IMR-90 (cell line): ENCODE data around the gene ABHD17A. TPM values are rescaled to one million over a fixed set of nuclear protein-coding genes. Genes with fewer than 3 reads are reported as not detected.

Source experiments
- ATAC-seq: fragments of 200-7000 bp; cut with Tn5 transposase; 2 replicates; pipeline ENCODE4 v1.9.1; 2020; ENCODE audit warnings: low read depth, mild to moderate bottlenecking, moderate library complexity
- BruUV-seq: library from RNA; stranded (reverse); fragments of 400-500 nt; replicated peaks from 2 replicates; lab custom pipeline; 2021; lab: Mats Ljungman, UMichigan
- CTCF ChIA-PET: fragments of 300-600 bp; formaldehyde crosslinking; extraction: SDS; loops from one replicate; lab custom pipeline; 2021; ENCODE audit warnings: antibody characterized with exemption; lab: Yijun Ruan, JAX
- POLR2A ChIA-PET: fragments of 300-600 bp; sonication (Branson Sonifier 250); formaldehyde crosslinking; loops from one replicate; lab custom pipeline; 2022; ENCODE audit warnings: antibody characterized with exemption; ENCODE audit not compliant: unreplicated experiment; lab: Charles Lee
- DNase-seq: peaks from one replicate; pipeline ENCODE4 v3.0.0; 2013
- H2AFZ ChIP-seq: replicated peaks from 2 replicates; pipeline ENCODE3; 2013; ENCODE audit warnings: low read length, mild to moderate bottlenecking; ENCODE audit not compliant: poor library complexity
- H2AK5ac ChIP-seq: 2 replicates; pipeline ENCODE4 v1.6.1; 2013; ENCODE audit warnings: low read depth, low read length, inconsistent platforms
- H2AK9ac ChIP-seq: replicated peaks from 2 replicates; pipeline ENCODE3; 2013; ENCODE audit warnings: mild to moderate bottlenecking, low read depth, low read length, moderate library complexity; ENCODE audit not compliant: poor library complexity
- H2BK120ac ChIP-seq: 2 replicates; pipeline ENCODE4 v1.6.1; 2013; ENCODE audit warnings: low read depth, low read length, inconsistent platforms
- H2BK15ac ChIP-seq: 3 replicates; pipeline ENCODE4 v1.6.1; 2013; ENCODE audit warnings: low read depth, low read length, inconsistent platforms
- H2BK20ac ChIP-seq: 2 replicates; pipeline ENCODE4 v1.6.1; 2013; ENCODE audit warnings: low read depth, mild to moderate bottlenecking, inconsistent platforms, low read length, moderate library complexity
- H2BK5ac ChIP-seq: 2 replicates; pipeline ENCODE4 v1.6.1; 2013; ENCODE audit warnings: mild to moderate bottlenecking, low read depth, low read length, inconsistent platforms; ENCODE audit not compliant: poor library complexity, severe bottlenecking
- H3K14ac ChIP-seq: replicated peaks from 2 replicates; pipeline ENCODE4 v1.6.1; 2013; ENCODE audit warnings: low read depth, low read length, inconsistent platforms
- H3K18ac ChIP-seq: 2 replicates; pipeline ENCODE4 v1.6.1; 2013; ENCODE audit warnings: low read depth, low read length, control low read depth
- H3K23ac ChIP-seq: 2 replicates; pipeline ENCODE4 v1.6.1; 2013; ENCODE audit warnings: low read depth, low read length, inconsistent platforms
- H3K27ac ChIP-seq: 2 replicates; pipeline ENCODE4 v1.5.1; 2013; ENCODE audit warnings: mild to moderate bottlenecking, control low read depth, low read length; ENCODE audit not compliant: insufficient read depth
- H3K27me3 ChIP-seq: 2 replicates; pipeline ENCODE4 v1.6.1; 2013; ENCODE audit warnings: low read length; ENCODE audit not compliant: control insufficient read depth, insufficient read depth
- H3K36me3 ChIP-seq: 2 replicates; pipeline ENCODE4 v1.6.1; 2013; ENCODE audit warnings: low read length, mixed read lengths; ENCODE audit not compliant: control insufficient read depth, insufficient read depth
- H3K4ac ChIP-seq: 2 replicates; pipeline ENCODE4 v1.6.1; 2013; ENCODE audit warnings: low read depth, low read length, inconsistent platforms
- H3K4me1 ChIP-seq: 2 replicates; pipeline ENCODE4 v1.6.1; 2013; ENCODE audit warnings: low read length, mixed read lengths; ENCODE audit not compliant: control insufficient read depth, insufficient read depth
- H3K4me2 ChIP-seq: 2 replicates; pipeline ENCODE4 v1.6.1; 2013; ENCODE audit warnings: low read depth, mild to moderate bottlenecking, control low read depth, low read length, moderate library complexity
- H3K4me3 ChIP-seq: 2 replicates; pipeline ENCODE4 v1.5.1; 2013; ENCODE audit warnings: low read depth, mild to moderate bottlenecking, control low read depth, low read length, moderate library complexity; ENCODE audit not compliant: insufficient read depth
- H3K56ac ChIP-seq: 2 replicates; pipeline ENCODE4 v1.6.1; 2013; ENCODE audit warnings: low read length, inconsistent platforms; ENCODE audit not compliant: insufficient read depth; ENCODE audit errors: extremely low read depth
- H3K79me1 ChIP-seq, 2 experiments: 2 replicates each; pipeline ENCODE4 v1.6.1; 2013; ENCODE audit warnings: low read length in 2 of 2, inconsistent platforms in 1 of 2, low read depth in 1 of 2
- H3K9ac ChIP-seq: 2 replicates; pipeline ENCODE4 v1.6.1; 2013; ENCODE audit warnings: low read depth, low read length, control low read depth
- H3K9me1 ChIP-seq: 2 replicates; pipeline ENCODE4 v1.6.1; 2013; ENCODE audit warnings: low read length, inconsistent platforms; ENCODE audit not compliant: insufficient read depth
- H3K9me3 ChIP-seq: 2 replicates; pipeline ENCODE4 v1.6.1; 2013; ENCODE audit warnings: low read length; ENCODE audit not compliant: control insufficient read depth, insufficient read depth
- H4K20me1 ChIP-seq: 2 replicates; pipeline ENCODE4 v1.6.1; 2013; ENCODE audit warnings: low read length, inconsistent platforms; ENCODE audit not compliant: insufficient read depth
- H4K5ac ChIP-seq: 2 replicates; pipeline ENCODE4 v1.6.1; 2013; ENCODE audit warnings: mild to moderate bottlenecking, low read depth, low read length, control low read depth
- H4K8ac ChIP-seq, 2 experiments: 2 replicates each; pipeline ENCODE4 v1.6.1; 2013; ENCODE audit warnings: low read depth in 2 of 2, low read length in 2 of 2, control low read depth in 1 of 2, inconsistent platforms in 1 of 2
- H4K91ac ChIP-seq: 2 replicates; pipeline ENCODE4 v1.6.1; 2013; ENCODE audit warnings: low read depth, low read length, inconsistent platforms; ENCODE audit not compliant: insufficient read depth
- MAFK ChIP-seq: IDR thresholded peaks from 2 replicates; pipeline ENCODE4 v1.6.1; 2012; ENCODE audit warnings: low read depth, low read length, improper control_type of control experiment
- WGBS, 2 experiments: methylation state at CpG; one replicate each; pipeline versions ENCODE4 v1.1.5 to v1.1.7; 2013; ENCODE audit warnings: missing lambda C conversion rate in 2 of 2; ENCODE audit not compliant: insufficient read length in 1 of 2; ENCODE audit errors: extremely low coverage in 2 of 2; 5-methylcytosine and 5-hydroxymethylcytosine counted together
- dilution Hi-C: fragments of 300-500 bp; cut with HindIII; formaldehyde crosslinking; loops from one replicate; pipeline ENCODE4 v1.14.3; 2018; ENCODE audit warnings: low sequenced_read_pairs; ENCODE audit not compliant: unreplicated experiment
- in situ Hi-C: fragments of 300-500 bp; cut with MboI; formaldehyde crosslinking; loops from 3 replicates; pipeline ENCODE4 v1.14.3; 2019; ENCODE audit warnings: low sequenced_read_pairs, inconsistent platforms, mixed read lengths
- intact Hi-C: fragments of 100-400 bp; cut with micrococcal nuclease; formaldehyde crosslinking; loops from 2 replicates; pipeline ENCODE4 v1.10.0; 2022
- polyA plus RNA-seq, 3 experiments: library from polyadenylated mRNA; depleted of rRNA; stranded (reverse); fragments of >200 nt; gene quantifications; 2 replicates each; pipeline ENCODE4 v1.2.3, GENCODE V29; 2012; ENCODE audit warnings: low replicate concordance in 1 of 3
- total RNA-seq: library from RNA; depleted of rRNA; stranded (reverse); fragments of >200 nt; gene quantifications from 2 replicates; pipeline ENCODE4 v1.2.3, GENCODE V29; 2012

The ABHD17A gene
- total and polyA plus RNA-seq, 2 of the 4 experiments (the other 2 are of a cell fraction), result 37.8 to 76.2 TPM

DNA sequence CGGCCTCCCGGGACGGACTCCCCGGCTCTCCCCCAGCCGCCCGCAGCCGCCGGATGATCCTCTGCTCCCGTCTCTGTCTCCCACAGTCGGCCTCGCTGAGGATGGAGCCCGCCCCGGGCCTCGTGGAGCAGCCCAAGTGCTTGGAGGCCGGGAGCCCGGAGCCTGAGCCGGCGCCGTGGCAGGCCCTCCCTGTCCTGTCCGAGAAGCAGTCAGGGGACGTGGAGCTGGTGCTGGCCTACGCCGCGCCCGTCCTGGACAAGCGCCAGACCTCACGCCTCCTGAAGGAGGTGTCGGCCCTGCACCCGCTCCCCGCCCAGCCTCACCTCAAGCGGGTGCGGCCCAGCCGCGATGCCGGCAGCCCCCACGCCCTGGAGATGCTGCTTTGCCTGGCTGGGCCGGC is 26.7 kb upstream of the ABHD17A start:
- Histone ChIP-seq H3K4me2 (no peak overlapping the region), H4K8ac (no peak overlapping the region), H4K20me1 (peaks cover 60% of the 10 kb centered on the region), H2AK5ac (no peak overlapping the region), H3K4ac (no peak overlapping the region), H3K79me1 (peaks cover 11 to 69% of the 10 kb centered on the region in 2 experiments; a peak in 3 of 4 replicates), H3K9ac (no peak overlapping the region), H3K9me3 (no peaks in the 10 kb centered on the region), H3K23ac (no peak overlapping the region), H3K27me3 (no peaks in the 10 kb centered on the region), H4K5ac (no peak overlapping the region), H3K9me1 (peaks cover 2% of the 10 kb centered on the region; the same call in 1 of the 2 replicates), H3K18ac (no peak overlapping the region), H3K36me3 (peaks cover 20% of the 10 kb centered on the region; the same call in 1 of the 2 replicates), H3K14ac (no peak overlapping the region), H2BK120ac (no peak overlapping the region), H4K91ac (no peak overlapping the region), H2AFZ (no peak overlapping the region), H3K4me1 (peaks cover 7% of the 10 kb centered on the region), H2BK5ac (no peak overlapping the region), H2BK20ac (no peak overlapping the region), H2AK9ac (no peak overlapping the region), H2BK15ac (no peak overlapping the region), H3K27ac (no peak overlapping the region), H3K4me3 (no peak overlapping the region), H3K56ac (no peak overlapping the region)
- TF ChIP-seq MAFK, result no peak
- dilution Hi-C loops (no loop called here), intact Hi-C loops (no loop called here), in situ Hi-C loops (no loop called here)
- no peak for DNase-seq
- ChIA-PET POLR2A (no interaction called here), CTCF (no interaction called here)
- 98% methylated on average over 8 of the region's 37 CpGs; no CpG with 5 or more reads in 1 of the 2 experiments for WGBS, 2 experiments
- ATAC-seq, result no peak
- no TSS peak for BruUV-seq
